K562 (cell line): ENCODE results near the gene HNRNPF.

ENCODE experiments used
- CREB5 ChIP-seq: fragments of 250-450 bp; sonication (Bioruptor Pico); IDR thresholded peaks from 2 replicates; pipeline ENCODE4 v1.5.0; 2020; ENCODE audit warnings: mild to moderate bottlenecking
- EZH2 ChIP-seq: IDR thresholded peaks from 2 replicates; pipeline ENCODE4 v1.6.1; 2012; ENCODE audit warnings: low read depth, mild to moderate bottlenecking, inconsistent platforms, low read length, borderline replicate concordance
- POLR2A ChIP-seq: fragments of 450-650 bp; conservative IDR thresholded peaks from 2 replicates; pipeline ENCODE4 v1.6.1; 2016
- POLR2AphosphoS5 ChIP-seq: IDR thresholded peaks from 2 replicates; pipeline ENCODE4 v1.6.1; 2011; ENCODE audit warnings: mild to moderate bottlenecking, low read depth, low read length, moderate library complexity; ENCODE audit not compliant: control insufficient read depth, insufficient read depth
- PRPF4 ChIP-seq: fragments of 200-400 bp; formaldehyde crosslinking; IDR thresholded peaks from one replicate; pipeline ENCODE4 v1.6.1; 2017; ENCODE audit warnings: low read length, low read depth, mild to moderate bottlenecking; ENCODE audit not compliant: insufficient read depth, poor library complexity, severe bottlenecking
- TOE1 ChIP-seq, 2 experiments: fragments of 450-650 bp in 1 of 2; sonication (generic) in 1 of 2; formaldehyde crosslinking in 1 of 2; IDR thresholded peaks; 2 replicates each; pipeline versions ENCODE4 v1.7.1 to v1.8.0; 2016 to 2022; ENCODE audit warnings: borderline replicate concordance in 2 of 2, mild to moderate bottlenecking in 2 of 2, antibody characterized with exemption in 1 of 2, inconsistent platforms in 1 of 2, low read depth in 1 of 2, missing genetic modification reagents in 1 of 2, moderate library complexity in 1 of 2
- TRIM28 ChIP-seq: fragments of 450-650 bp; IDR thresholded peaks from 2 replicates; pipeline ENCODE4 v1.6.1; 2017
- YY1 ChIP-seq, 3 experiments: IDR thresholded peaks; 2 replicates each; pipeline ENCODE4 v1.6.1; 2011; ENCODE audit warnings: low read length in 2 of 3, mild to moderate bottlenecking in 2 of 3, moderate library complexity in 2 of 3, borderline replicate concordance in 1 of 3, control low read depth in 1 of 3, low read depth in 1 of 3; ENCODE audit not compliant: insufficient read depth in 3 of 3, insufficient replicate concordance in 2 of 3, control insufficient read depth in 1 of 3, insufficient read length in 1 of 3; ENCODE audit errors: extremely low read depth in 1 of 3
- ZBTB1 ChIP-seq: sonication (generic); formaldehyde crosslinking; IDR thresholded peaks from 2 replicates; pipeline ENCODE4 v1.8.1; 2023; ENCODE audit warnings: missing genetic modification reagents, low read depth, mild to moderate bottlenecking, borderline replicate concordance
- TF ChIP-seq, protein P1 (sequence below): fragments of 250-450 bp; sonication (Bioruptor Pico); IDR thresholded peaks from 2 replicates; pipeline ENCODE4 v1.8.0; 2021; ENCODE audit warnings: mild to moderate bottlenecking, moderate library complexity

DNA sequence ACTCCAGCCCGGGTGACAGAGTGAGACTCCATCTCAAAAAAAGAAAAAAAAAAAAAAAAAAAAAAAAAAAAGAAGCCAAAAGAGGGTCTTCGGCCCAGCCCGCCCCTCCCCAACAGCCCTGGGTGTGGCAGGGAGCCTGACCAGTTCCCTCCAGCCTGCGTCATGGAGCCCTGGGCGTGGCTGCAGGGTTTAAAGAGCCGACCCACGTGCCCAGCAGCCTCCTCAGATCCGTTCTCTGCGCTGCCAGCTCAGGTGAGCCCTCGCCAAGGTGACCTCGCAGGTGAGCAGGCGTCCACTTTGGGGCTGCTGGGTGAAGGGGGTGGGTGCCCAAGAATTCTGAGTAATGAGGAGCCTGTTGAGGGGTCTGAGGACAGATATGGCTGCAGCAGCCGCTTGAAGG lies 37.6 kb downstream of the HNRNPF start, which contains the start of gene FXYD4:
- TF ChIP-seq TRIM28 (no peak), YY1 (IDR thresholded peaks at IDR 0.05; ENCODE audit: borderline replicate concordance in 1 of 3, control insufficient read depth in 1 of 3, extremely low read depth in 1 of 3, insufficient read depth in 3 of 3, insufficient read length in 1 of 3, insufficient replicate concordance in 2 of 3, low read depth in 1 of 3, low read length in 2 of 3) (no peak), PRPF4 (no peak), TOE1 (IDR thresholded peaks at IDR 0.05; ENCODE audit: borderline replicate concordance) (no peak), TOE1 (CRISPR knock-in tag; IDR thresholded peaks at IDR 0.05; ENCODE audit: borderline replicate concordance, low read depth) (no peak), POLR2A (no peak), POLR2AphosphoS5 (no peak), CREB5 (no peak), ZBTB1 (no peak), EZH2 (no peak)
- TF ChIP-seq, protein P1, sequence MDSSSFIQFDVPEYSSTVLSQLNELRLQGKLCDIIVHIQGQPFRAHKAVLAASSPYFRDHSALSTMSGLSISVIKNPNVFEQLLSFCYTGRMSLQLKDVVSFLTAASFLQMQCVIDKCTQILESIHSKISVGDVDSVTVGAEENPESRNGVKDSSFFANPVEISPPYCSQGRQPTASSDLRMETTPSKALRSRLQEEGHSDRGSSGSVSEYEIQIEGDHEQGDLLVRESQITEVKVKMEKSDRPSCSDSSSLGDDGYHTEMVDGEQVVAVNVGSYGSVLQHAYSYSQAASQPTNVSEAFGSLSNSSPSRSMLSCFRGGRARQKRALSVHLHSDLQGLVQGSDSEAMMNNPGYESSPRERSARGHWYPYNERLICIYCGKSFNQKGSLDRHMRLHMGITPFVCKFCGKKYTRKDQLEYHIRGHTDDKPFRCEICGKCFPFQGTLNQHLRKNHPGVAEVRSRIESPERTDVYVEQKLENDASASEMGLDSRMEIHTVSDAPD (CRISPR knock-in tag) = no peak
